HG03139 (cell line): ENCODE measurements around the gene JAKMIP2.
"Not testable (repeated sequence)": the region's sequence is repeated elsewhere in the genome, so short reads cannot be mapped to it uniquely, and the experiment has no call there.

Source experiments
- ATAC-seq: cut with Tn5 transposase; IDR thresholded peaks from one replicate; pipeline ENCODE4 v1.9.1; 2021; ENCODE audit not compliant: unreplicated experiment

The JAKMIP2 gene

DNA sequence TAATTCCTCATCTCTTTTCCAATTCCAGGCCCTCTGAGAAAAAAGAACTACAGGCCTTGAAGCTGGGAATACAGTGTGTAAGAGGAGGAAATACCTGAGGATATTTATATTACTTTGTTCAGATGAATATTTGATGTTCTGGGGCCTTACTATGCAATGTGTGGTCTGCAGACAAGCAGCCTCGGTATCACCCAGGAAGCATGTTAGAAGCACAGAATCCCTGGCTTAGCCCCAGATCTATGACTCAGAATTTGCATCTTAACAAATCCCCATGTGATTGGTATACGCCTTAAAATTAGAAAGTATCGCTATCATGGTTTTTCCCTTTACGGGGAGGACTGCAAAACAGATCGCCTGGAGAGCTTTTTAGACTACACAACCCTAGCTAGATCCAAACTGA is 121.0 kb downstream of the JAKMIP2 start:
- no peak for ATAC-seq

DNA sequence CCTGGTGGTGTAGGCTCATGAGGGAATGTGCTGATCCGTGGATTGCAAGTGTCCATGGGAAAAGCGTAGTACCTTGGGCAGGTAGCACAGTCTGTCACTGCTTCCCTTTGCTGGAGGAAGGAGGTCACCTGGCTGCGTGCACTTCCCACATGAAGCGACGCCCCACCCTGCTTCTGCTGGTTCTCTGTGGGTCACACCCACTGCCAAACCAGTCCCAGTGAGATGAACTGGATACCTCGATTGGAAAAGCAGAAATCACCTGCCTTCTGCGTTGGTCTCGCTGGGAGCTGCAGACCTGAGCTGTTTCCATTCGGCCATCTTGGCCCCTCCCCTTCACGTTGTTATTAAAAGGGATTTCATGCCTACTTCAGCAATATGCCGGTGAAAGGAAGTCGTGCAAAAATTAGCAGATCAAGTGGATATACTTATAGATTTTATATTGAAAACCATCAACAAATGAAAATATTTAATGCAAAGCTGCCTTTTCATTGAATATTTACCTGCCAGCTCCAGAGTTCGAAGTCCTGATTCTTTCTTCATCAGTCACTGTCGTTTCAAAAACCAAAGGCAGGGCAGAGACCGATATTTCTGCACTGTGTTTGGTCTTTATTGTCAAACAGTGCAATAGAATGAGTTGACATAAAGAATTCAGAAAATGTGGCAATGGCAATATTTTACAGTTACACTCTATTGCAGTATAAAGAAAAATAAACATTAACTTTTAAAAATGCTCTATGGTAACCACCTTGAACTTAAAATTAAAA is 123.2 kb downstream of the JAKMIP2 start:
- ATAC-seq: no peak

DNA sequence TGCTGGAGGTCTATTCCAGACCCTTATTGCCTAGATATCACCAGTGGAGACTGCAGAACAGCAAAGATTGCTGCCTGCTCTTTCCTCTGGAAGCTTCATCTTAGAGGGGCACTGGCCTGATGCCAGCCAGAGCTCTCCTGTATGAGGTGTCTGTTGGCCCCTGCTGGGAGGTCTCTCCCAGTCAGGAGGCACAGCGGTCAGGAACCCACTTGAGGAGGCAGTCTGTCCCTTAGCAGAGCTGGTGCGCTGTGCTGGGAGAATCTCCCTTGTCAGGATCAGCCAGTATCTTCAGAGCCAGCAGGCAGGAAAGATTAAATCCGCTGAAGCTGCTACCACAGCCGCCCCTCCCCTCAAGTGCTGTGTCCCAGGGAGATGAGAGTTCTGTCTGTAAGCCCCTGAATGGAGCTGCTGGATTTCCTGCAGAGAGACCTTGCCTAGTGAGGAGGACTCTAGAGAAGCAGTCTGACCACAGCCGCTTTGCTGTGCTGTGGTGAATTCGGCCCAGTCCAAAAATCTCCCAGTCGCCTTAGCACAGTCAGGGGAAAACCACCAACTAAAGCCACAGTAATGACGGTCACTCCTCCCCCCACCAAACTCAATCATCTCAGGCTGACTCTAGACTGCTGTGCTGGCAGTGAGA is 124.1 kb downstream of the JAKMIP2 start:
- ATAC-seq: no peak

DNA sequence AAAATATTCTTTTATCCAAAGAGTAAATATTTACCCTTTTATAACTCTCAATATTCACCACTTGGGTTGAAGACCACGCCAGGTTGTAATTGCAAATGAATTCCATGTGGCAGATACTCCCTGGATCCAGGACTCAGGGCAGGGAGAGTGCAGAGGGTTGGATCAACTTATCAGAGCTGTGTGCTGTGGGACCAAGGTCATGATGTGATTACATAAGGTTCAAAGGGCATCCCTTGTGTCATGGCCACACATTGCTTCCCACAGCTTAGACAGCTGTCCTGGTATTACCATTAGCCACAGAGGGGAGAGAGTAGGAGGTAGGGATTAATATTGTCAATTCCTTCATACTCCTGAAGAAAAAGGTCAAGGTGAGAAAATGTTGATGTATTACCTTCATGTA is 133.9 kb downstream of the JAKMIP2 start:
- ATAC-seq: no peak

DNA sequence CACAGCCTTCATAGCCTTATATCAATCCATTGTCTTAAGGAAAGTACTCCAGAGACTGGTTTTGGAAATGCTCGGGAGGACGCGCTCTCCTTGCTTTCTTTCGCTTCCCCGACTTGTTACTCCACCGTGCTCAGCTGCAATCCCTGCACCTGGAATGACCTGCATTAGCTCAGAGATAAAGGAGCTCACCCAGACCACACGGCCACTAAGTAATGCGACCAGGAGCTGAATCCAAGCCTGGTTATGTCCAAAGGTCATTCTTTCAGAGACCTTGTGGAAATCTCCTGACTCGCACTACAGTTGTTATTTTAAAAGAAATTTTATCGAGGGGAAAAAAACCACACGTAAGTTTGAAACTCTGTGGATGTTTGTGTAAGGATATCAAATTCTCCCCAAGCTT is 137.3 kb downstream of the JAKMIP2 start:
- no peak for ATAC-seq

DNA sequence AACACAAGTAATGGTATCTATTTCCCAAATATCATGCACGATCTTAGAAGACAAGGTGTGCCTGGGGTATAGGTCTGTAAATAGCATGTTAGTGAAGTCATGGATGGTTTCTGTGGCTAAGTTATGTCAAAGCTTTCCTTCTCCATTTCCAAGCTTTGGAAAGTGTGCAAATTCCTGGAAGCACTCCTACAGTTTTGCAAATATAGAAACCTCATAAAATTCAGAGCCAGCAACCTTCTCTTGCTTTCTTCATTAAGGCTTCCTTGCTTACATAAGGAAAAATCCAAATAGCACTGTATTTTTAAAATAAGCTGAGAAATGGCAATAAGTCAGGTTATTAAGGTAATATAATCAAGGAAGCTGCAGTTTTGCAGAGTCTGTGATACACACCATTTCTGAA is 138.1 kb downstream of the JAKMIP2 start:
- no peak for ATAC-seq

DNA sequence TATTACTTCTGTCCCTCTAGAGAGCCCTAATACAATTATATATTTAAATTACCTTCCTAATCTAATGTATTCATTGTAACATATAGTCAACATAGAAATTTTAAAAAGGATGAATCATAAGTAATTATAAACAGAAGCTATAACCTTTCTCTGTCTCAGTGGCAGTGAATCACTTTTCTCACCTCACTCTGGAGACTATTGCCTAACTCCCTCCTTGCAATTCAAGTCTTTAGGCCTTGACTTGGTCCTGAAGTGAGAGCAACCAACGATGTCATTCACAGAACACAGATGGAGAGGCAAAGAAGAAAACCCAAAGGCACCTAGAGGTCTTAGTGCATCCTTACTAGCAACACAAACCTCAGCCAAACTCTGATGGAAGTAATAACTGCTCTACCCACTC is 139.4 kb downstream of the JAKMIP2 start:
- no peak for ATAC-seq

DNA sequence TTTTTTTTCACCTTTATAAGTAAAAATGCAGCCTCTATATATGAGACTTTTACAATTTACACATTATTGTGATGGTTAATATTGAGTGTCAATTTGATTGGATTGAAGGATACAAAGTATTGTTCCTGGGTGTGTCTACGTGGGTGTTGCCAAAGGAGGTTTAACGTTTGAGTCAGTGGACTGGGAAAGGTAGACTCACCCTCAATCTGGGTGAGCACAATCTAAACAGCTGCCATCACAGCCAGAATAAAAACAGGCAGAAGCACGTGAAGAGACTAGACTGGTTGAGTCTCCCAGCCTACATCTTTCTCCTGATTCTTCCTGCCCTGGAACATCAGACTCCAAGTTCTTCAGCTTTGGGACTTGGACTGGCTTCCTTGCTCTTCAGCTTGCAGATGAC is 139.9 kb downstream of the JAKMIP2 start:
- ATAC-seq: no peak

DNA sequence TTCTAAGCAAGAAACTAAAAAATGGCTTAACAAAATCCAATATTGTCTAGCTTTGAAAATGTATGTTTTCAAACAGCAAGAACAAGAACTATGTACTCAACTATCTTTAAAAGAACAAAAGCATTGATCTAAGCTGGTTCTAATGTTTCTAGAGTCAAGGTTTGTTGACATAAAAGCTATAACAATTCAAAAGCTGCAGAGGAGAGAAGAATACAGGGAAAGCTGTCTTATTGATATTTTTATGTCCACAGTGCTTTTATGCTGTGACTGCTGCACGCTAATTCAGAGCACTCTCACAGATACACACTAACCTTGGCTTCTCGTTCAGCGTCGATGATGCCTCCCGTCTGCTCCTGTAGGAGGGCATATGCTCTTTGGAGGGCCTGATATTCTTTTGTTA is 143.2 kb downstream of the JAKMIP2 start:
- ATAC-seq: no peak

DNA sequence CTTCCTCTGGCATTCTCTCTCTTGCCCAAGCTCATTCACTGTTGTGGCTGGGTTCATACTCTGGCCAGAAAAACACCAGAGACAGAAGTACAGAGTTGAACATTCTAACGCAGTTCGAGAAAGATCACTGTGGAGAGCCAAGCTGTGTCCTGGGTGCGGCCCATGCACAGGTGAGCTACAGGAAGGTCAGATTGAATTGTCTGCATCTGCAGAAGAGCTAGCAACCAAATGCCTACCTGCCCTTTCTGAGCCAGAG is 145.9 kb downstream of the JAKMIP2 start:
- ATAC-seq: no peak

DNA sequence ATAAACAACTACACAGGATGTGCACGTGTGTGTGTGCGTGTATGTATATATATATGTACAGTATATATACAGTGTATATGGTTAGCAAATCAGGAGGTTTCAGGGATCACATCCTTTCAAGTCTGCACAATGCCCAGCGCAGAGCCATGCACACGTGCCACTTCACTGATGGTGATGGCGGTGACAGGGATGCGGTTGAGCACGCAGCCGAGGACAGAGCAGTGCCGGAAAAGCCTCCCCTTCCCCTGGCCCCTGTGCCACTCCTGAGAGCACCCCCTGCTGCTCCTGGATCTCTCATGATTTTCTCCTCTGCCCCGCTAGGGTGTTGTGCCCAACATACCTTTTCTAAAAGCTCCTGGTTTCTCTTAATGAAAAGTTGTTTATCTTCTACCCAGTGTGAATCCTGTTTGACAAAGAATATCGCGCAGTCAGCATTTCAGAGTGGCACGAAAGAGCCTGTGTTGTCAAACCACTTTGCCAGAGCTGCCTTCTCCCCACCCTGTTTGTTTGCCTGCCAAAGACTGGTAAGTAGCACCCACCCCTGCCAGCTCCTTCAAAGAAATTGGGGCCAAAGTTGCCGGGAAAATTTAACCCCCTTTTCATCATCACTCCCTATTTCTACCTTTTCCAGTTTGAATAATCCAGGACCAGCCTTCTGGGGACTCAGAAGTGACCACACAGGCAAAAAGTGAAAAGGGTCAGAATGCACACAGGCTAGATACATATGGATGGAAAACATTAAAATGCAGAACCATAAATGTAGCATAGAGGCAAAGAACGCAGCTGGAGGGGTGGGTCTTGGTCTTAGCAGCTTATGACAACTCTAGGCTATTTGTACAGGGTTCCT is 146.4 kb downstream of the JAKMIP2 start:
- no peak for ATAC-seq

DNA sequence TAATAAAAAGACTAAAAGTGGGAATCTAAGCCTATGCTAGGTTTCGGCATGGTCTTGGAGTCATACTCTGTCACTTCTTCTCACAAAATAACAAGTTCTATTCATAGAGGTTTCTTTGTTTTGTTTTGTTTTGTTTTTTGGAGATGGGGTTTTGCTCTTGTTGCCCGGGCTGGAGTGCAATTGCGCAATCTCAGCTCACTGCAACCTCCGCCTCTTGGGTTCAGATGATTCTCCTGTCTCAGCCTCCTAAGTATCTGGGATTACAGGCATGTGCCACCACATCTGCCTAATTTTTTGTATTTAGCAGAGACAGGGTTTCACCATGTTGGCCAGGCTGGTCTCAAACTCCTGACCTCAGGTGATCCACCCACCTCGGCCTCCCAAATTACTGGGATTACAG is 147.1 kb downstream of the JAKMIP2 start:
- not testable (repeated sequence) for ATAC-seq

DNA sequence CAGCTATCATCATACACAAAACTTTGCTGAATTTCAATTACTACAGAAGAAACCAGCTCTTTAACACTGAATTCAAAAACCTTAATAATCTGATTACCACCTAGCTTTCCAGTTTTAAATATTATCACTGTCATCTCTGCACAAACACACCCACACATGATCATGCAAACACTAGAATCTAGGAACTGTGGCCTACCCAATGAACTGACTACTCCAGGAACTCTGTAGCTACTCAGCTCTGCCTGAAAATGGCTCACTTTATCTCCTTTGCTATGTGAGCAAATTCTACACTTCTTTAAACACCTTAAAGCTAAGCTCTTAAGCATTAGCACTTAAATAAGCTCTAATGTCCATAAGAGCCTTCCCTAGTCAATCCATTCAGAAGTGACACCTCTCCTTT is 149.4 kb downstream of the JAKMIP2 start:
- no peak for ATAC-seq

DNA sequence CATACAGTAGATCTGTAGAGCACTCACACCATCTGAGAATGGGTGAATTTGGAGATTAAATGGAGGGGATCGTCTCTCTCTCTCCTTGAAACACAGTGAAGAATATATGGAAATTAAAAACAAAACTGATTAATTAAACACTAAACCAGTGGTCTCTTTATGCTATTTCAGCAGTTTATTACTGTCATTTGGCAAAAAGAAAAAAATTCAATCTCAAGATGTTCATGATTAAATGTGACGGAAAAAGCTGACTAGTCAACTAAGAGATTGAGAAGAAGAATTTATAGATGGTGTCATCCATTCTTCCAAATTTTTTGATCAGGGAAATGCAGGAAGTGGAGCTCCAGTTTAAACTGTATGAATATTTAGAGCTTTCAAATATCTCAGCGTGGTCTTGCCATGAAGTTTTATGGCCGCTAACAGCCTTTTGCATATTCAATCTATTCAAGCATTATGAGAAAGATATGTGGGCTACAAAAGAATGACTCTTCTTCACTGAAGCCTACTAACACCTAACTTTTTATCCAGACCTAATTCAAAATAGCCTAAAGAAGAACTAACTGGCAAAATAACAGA is 151.0 kb downstream of the JAKMIP2 start:
- ATAC-seq: no peak

DNA sequence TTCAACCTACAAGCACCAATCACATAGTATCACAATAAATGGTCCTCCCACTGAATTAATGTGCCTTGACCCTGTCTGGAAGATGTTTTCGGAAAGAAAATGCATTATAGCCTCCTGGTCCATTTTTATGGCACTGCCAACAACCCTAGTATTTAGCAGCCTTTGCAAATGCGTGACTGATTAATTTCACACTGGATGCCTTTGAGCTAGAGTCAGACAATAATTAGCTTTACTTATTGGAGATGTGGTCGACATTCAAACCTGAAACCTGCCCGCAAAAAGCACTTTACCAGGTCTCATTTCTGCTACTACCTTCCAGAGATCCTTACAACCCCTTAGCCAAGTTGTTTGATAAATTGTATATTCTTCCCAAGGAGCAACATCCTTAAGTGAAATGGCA is 153.3 kb downstream of the JAKMIP2 start:
- no peak for ATAC-seq

DNA sequence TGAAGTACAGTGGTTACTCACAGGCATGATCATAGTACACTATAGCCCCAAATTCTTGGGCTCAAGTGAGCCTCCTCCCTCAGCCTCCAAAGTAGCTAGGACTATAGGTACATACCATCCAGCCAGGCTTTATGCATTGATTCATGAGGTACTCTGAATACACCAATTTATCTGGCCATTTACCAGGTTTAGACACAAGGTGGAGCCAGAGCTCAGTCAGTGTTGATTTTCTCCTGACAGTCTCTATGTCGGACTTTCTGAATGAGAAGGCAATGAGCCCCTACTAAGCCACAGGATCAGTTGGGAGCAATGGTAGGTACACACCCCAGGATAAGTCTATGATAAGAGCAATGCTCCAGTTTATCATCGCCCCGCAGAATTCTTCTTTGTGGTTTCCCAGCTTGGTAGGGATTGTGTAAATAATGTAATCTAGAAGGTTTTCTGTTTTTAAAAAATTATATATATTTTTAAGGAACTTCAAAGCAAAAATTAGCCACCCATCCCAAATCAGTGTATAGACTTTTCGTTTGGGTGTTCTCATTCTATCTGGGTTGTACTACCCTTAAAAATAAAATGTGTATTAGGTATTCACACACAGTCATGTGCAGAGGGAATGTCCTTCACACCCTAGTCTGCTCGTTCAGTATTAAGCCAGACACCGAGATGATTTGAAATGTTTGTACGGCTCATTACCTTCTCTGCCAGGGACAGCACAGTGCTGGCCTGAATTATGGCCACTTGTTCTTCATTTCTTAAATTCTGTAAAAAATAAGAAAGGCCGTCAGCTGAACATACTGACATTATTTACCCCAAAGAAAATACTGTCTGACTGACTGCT is 154.3 kb downstream of the JAKMIP2 start:
- peak; percentile 90 for ATAC-seq

DNA sequence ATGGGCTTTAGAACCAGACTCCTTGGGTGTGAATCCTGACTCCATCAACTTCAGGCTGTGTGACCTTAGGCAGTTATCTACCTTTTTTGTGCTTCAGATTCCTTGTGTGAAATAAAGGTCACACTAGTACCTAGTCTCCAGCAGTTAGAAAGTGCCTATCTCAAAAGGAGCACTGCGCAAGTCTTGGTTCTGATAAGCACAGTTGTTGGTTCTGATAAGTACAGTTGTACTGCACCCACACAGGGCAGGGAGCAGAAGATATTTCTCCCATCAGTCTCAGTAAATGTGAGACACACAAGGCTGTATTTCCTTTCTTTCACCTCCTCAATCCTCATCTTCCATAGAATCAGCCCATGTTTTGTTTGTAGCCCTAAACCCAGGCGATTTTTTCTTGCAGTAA is 156.1 kb downstream of the JAKMIP2 start:
- no peak for ATAC-seq

DNA sequence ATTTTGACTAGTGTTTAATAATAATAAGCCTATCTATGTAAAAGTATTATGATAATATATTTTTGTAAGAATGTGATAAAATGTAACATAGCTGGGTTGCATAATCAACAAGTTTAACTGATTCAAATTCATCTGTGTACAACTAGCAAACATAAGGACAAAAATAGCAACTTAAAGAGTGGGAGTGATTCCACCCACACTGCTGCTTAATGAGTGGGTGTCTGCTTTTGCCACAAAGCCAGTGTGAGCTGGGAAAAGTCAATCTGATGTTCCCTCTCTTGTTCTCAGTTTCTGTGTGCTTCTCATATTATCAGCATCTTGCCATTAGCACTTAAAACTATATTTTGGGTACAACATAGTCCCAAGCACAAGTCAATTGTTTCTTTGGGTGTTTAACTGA is 161.5 kb downstream of the JAKMIP2 start:
- ATAC-seq: no peak

DNA sequence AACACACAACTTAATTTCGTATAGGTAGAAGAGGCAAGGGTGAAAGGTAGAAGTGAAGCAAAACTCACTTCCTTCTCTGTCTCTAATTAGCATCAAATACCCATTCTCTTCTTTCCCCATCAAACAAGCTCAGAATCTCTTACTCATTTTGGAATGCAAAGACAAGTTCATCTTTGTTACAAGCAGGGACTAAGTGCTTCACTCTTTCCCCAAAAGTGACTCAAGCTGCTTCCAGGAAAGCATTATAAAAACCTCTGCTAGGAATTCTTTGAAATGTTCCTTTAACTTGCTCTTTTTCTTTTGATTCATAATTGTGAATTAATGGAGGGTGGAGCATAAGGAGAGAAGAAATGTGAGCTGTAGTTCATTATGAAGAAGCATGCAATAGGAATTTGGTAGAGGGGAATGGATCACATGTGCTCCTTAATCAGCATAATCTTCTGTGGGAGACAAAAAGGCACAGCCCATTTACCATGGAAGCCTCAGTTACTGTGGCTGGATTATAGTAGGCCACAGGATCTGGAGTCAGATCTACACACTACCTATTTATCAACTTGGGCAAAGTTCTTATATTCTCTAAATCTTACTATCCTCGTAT is 163.1 kb downstream of the JAKMIP2 start:
- ATAC-seq: no peak

DNA sequence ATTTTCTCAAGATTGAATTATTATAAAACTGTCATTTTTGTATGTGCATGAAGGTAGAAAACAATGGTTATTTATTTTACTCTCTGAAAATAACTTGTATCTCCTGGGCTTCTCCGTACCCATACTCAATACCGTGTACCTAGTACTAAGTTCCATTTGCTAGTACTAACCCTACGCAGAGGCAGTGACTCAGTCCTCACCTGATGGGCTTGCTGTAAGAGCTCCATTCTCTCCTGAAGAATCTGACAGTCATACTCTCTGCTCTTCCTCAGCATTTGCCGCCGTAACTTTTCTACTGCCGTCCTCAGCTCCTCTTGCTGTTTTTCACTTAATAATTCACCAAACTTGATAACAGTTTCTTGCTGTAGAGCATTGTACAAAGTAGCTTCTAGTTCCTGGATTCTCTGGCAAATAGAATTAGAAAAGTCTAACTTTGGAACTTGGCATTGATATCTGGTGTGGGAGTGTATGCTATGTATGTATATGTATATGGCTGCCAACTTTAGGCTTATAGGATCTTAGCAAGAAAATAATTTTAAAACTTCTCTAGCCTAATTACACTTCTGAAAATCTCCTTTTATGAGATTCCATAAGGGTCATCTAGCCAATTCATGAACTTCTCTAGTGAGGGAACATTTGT is 164.7 kb downstream of the JAKMIP2 start:
- ATAC-seq: no peak
